Right forelimb (tissue), 1 donor: ENCODE data around the gene PDE6A.
"Not testable (repeated sequence)": the region's sequence is repeated elsewhere in the genome, so short reads cannot be mapped to it uniquely, and the experiment has no call there.

Source experiments
- DNase-seq: peaks from one replicate; pipeline ENCODE4 v3.0.0-alpha.2; 2018

Gene PDE6A

GRCh38 chr5:149892594-149892993 lies 52.0 kb downstream of the PDE6A start:
- DNase-seq, result no peak

DNA sequence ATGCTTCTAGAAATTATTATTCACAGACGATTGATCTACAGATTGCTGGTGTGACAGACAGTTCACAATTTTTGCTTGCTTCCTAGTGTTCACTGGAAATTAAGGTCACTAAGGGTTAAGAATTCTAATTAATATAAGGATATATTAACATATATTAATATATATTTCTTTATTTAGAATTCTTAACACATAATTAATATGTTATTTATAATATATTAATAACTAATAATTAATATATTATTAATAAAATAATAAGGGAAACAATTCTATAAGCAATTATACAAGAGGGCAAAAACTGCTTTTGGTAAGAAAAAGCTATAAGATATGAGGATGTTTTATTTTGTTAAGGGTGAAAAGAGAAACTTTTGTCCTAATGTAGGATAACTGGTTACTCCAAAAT lies 56.3 kb downstream of the PDE6A start:
- no peak for DNase-seq

- no peak for DNase-seq
Observed at GRCh38 chr5:149887622-149888183, 56.9 kb downstream of the PDE6A start.

DNA sequence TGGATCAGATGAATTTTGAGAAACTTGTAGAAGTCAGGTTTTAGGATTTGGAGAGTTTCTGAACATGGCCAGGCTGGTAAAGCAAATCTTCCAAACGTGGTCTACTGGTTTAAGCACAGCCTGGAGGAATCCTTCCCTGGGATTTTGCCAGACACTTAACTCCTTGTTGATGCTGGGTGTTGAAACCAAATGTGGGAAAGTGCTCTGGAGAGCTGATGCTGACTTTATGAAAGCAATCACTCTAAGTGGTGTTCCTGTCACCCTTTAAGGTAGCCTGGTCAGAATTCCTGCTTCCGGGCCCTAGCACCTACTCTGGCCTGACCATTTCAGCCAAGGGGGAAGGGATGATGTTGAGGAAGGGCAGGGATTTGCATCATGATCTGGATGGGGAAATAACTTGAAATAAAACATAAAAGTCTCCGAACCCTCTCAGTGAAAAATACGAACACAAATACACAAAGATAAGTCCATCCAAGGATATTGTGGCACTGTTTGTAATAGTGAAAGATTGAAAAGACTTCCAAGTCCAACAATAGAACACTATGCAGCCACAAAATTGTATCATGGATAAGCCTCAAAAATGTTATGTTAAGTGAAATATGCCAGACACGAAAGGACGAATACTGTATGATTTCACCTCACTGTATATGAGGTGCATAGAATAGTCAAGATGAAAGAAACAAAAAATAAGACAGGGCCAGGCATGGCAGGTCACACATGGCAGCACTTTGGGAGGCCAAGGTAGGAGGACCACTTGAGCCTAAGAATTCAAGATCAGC lies 57.7 kb downstream of the PDE6A start:
- DNase-seq, result no peak

GRCh38 chr5:149886060-149886459 lies 58.5 kb downstream of the PDE6A start:
- no peak for DNase-seq

DNA sequence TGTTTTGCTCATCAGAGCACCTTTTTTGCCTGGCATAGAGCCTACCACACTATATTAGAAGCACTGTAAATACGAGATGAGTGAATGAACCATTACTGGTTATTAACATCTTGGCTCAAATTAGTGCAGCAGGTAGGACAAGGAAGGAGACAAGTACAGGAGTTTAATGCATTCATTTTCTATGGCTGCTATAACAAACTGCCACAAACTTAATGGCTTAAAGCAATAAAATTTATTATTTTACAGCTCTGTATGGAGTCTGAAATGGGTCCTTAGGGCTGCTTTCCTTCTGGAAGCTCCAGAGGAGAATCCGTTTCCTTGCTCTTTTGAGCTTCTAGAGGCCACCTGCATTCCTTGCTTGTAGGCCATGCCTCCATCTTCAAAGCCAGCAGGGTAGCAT lies 59.1 kb downstream of the PDE6A start:
- DNase-seq, result no peak

- DNase-seq, result no peak
Observed at GRCh38 chr5:149883550-149883949, 61.0 kb downstream of the PDE6A start.

- DNase-seq, result not testable (repeated sequence)
Observed at GRCh38 chr5:149882633-149883032, 62.0 kb downstream of the PDE6A start.

- DNase-seq, result no peak
Observed at GRCh38 chr5:149881874-149882273, 62.7 kb downstream of the PDE6A start.

DNA sequence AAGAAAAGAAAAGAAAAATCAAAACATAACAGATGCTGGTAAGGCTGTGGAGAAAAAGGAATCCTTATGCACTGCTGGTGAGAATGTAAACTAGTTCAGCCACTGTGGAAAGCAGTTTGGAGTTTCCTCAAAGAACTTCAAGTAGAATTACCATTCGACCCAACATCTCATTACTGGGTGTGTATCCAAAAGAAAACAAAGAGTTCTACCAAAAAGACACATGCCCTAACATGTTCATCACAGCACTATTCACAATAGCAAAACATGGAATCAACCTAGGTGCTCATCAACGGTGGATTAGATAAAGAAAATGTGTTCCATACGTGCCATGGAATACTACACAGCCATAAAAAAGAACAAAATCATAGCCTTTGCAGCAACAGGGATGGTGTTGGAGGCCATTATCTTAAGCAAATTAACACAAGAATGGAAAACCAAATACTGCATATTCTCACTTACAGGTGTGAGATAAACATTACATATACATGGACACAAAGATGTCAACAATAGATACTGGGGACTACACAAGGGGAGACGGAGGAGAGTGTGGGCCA lies 63.4 kb downstream of the PDE6A start:
- no peak for DNase-seq

- not testable (repeated sequence) for DNase-seq
Observed at GRCh38 chr5:149879593-149879992, 65.0 kb downstream of the PDE6A start.

DNA sequence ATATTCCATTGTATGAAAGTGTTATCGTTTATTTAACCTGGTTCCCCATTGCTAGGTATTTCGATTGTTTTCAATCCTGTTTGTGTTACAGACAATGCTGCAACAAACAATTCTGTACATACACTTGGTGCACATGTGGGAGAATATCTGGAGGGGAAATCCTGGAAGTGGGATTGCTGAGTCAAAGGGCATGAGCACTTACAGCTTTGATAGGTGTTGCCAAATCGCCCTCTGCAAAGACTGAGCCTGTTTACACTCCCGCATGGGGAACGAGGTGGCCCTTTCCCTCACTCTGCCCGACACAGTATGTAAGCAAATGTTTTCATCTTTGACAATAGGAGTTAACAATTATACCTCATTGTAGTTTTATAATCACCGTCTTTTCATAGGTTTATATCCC lies 66.2 kb downstream of the PDE6A start:
- DNase-seq, result no peak

- no peak for DNase-seq
Observed at GRCh38 chr5:149873896-149874295, 70.7 kb downstream of the PDE6A start.

GRCh38 chr5:149872351-149873040 lies 72.1 kb downstream of the PDE6A start:
- no peak for DNase-seq

GRCh38 chr5:149871471-149871870 lies 73.1 kb downstream of the PDE6A start:
- DNase-seq, result no peak

DNA sequence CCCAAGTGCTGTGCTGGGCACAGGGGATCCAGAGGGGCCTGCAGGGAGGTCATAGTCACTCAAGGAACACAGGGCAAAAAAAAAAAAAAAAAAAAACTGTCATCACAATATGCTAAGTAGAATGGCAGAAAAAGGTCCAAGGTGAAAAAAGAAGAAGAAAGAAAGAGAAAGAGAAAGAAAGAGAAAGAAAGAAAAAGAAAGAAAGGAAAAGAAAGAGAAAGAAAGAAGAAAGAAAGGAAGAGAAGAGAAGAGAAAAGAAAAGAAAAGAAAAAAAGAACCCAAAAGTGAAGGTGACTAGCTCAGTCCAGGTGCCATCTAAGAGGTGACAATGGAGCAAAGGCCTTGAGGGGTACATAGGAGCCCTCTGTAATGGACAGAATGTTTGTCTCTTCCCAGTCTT lies 73.9 kb downstream of the PDE6A start:
- DNase-seq, result no peak

DNA sequence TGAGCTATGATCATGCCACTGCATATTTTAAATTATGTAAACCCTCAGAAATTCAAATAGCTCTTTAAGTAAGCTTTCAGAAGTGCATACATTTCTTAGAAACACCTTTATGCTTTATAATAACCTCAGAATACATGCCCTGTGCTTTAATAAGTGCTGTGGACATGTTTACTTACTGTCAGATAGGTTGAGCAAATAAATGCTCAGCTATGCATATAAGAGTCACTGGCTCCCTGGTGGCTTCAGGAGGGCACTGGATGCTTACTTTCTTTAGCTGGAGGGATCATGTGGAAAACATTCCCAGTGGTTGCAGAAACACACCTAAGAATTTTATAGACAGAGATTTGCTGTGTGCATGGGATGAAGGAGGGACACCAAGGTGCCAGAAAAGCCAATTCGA lies 74.4 kb downstream of the PDE6A start:
- DNase-seq, result no peak

DNA sequence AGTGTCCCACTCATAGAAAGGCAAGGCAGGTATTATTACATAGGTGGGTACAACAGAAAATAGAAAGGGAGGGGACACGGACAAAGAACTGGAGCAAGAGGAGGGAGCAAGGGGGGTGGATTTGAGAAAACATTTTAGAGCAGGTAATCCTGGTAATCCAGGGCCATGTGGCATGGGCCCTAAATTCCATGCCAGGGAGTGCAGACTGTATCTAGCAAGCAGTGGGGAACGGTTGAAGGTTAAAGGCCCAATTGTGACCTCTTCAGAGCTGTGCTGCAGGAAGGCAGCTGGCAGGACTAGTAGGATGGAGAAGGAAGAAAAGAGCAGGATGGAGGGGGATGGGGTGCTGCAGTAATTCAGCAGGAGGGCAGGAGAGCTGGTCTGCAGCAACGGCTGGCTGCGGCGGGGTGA lies 75.2 kb downstream of the PDE6A start:
- no peak for DNase-seq

DNA sequence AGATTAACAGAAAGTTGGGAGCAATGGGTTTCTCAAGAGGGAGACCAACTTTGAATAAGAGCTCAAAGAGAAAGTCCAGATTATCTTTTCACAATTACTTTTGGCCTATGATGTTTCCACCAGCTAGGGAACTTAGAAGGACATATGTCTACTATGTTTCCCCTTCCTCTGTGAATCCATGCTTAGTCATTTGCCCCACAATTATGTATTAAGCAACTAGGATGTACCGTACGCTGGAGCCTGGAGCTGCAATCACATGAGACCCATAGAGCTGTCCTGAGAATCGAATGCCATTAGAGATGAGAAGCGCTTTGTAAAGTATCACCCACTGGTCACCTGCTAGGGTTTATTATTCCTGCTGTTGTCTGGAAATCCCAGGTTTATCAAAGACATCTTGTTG lies 78.8 kb downstream of the PDE6A start:
- no peak for DNase-seq

- DNase-seq, result no peak
Observed at GRCh38 chr5:149863830-149864229, 80.8 kb downstream of the PDE6A start.

DNA sequence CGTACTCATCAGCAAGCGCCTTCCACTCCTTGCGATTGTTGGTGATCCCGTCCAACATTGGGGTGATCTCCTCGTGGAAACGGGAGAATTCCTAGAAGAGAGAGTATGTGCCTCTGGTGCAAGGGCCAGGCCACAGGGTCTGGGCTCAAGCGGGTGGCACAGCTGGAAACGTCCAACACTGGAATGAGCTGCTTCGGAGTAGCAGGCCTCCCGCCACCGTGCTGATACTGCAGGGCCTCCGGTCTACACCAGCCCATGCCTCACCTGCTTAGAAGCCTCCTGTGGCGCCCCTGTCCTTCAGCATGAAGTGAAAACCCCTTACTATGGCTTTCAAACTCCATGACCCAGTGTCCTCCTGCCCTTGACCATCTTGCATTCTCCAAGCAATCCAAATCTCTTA lies 81.4 kb downstream of the PDE6A start:
- DNase-seq, result no peak

GRCh38 chr5:149860801-149861322 lies 83.7 kb downstream of the PDE6A start:
- no peak for DNase-seq

DNA sequence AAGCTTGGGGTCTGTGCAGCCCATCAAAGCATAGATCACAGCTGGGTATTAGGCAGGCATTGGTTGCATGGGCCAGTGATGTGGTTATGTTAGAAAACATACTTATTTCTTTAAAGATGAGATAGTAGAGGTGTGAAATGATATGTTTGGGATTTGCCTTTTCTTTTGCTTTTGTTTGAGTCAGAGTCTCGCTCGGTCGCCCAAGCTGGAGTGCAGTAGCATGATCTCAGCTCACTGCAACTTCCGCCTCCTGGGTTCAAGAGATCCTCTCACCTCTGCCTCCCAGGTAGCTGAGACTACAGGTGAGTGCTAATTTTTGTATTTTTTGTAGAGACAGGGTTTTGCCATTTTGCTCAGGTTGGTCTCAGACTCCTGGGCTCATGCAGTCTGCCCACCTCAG lies 84.8 kb downstream of the PDE6A start:
- no peak for DNase-seq

DNA sequence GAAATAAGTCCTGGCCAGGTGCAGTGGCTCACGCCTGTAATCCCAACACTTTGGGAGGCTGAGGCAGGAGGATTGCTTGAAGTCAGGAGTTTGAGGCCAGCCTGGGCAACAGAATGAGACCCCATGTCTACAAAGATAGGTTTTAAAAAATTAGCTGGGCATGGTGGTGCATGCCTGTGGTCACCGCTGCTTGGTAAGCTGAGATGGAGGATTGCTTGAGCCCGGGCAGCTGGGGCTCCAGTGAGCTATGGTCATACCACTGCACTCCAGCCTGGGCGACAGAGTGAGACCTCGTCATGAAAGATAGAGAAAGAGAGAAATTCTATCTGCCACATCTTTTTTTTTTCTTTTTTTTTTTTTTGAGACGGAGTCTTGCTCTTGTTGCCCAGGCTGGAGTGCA lies 86.1 kb downstream of the PDE6A start:
- DNase-seq, result not testable (repeated sequence)
